Stimulated activated CD4-positive, alpha-beta T cell treated with anti-CD3 and anti-CD28 coated beads, Interleukin-12 subunit alpha, Interleukin-12 subunit beta, amount 100 ng/mL, for 48 hours (primary cell): ENCODE results near the gene PLA2G5.

Source experiments
- DNase-seq, 3 donors: peaks; one replicate each; pipeline ENCODE4 v3.0.0-alpha.2; 2020; ENCODE audit warnings: low read depth in 2 of 3, low spot score in 1 of 3

PLA2G5 gene

DNA sequence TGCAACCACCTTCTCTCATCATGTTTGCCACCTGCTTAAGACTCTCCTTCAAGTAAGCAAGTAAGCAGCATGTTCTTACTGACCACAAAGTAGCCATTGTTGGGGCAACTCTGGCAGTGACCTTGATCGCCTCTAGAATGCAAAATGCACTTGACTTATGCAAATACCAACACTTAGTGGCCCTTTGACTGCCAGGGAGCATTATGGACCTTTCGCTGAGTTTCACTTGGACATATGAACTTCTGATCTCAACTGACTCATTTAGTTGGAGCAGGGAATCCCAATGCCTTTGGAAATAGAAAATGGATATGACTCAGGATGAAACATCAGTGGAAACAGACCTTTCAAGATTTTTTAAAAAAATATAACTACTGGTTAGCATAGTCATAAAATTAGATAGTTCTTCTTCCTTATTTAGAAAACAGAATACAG lies 6.1 kb upstream of the PLA2G5 start:
- DNase-seq = no peak

DNA sequence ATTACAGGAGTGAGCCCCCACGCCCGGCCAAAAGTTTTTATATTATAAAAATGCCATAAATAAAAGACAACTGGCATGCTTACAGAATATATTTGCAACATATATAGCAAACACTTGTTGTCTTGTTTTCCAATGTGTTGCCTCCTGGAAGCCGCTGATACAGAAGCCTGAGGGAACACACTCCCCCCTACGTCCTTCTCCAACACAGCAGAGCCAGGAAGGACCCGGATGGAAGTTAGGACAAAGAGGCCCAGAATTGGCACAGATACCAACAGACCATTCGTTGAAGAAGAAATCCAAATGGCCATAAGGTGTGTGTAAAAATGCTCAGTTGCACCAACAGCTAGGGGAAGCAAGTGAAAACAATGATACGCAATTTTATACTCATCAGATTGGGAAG lies 1.3 kb upstream of the PLA2G5 start:
- DNase-seq = no peak

GRCh38 chr1:20070357-20070756 lies 363 bp downstream of the PLA2G5 start:
- no peak for DNase-seq

GRCh38 chr1:20071416-20071815 lies 1.4 kb downstream of the PLA2G5 start:
- DNase-seq = no peak

- no peak for DNase-seq
Observed at GRCh38 chr1:20072771-20073170, 2.8 kb downstream of the PLA2G5 start.

- DNase-seq = no peak
Observed at GRCh38 chr1:20073256-20073655, 3.3 kb downstream of the PLA2G5 start.

DNA sequence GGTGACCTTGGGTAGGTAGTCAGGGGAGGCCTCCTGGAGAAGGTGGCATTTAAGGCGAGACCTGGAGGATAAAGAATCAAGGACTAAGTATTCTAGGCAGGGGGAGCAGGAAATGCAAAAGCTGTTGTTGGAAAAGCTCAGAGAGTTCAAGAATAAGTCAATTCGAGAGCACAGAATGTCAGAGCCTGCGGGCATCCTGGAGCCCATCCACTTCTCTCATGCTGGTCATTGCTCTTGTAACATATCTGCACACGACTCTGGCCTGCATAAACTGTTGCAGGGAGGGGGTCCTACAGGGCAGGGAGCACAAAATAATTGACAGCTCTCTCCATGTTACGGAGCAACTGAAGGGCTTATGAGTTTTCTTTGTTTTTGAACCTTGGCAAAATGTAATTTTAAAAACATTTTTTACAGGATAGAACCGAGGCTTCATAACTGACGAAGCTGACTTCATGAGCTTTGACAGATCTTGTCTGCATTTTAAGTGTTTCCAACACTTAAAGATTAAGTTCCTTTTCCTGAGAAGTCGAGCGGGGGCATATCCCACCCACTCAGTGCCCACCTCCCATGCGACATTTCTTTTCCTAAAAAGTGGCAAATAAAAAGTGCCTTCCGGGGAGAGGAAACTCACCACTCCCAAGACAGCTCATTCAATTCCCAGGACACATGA lies 4.2 kb downstream of the PLA2G5 start:
- DNase-seq = no peak

DNA sequence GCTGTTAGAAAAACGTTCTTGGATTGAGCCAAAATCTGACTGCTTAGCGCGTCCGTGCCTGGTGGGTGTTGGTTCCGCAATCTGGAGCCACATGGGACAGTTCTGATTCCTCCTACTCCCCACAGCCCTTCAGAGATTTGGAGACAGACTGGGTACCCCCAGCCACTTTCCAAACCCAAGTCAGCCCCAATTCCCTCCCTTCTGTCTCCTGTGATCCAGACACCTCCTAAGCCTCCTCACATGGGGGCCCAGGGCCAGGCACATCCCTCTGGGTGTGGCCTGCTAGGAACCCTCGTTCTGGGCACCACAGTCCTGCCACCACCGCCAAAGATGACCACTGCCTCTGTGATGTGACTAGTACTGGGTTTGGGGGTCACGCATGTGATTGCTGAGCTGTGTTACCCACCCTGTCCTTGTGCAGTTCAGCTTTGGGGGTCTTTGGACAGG lies 4.8 kb downstream of the PLA2G5 start:
- DNase-seq = no peak

DNA sequence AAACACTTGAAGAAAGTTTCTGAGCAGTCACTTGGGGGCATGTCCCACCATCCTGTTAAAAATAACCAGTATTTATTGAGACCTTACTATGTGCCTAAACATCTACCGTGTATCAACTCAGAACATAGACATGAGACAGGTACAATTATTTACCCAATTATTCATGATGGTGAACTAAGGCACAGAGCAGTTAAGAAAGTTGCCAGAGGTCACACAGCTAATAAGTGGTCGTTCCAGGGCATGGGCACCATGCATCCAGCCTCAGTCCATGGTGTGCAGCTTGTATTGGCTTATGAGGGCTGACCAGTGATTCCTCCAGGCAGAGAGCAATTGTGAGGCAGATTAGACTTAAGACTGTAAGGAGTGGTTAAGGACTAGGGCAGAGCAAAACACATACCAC lies 5.4 kb downstream of the PLA2G5 start:
- no peak for DNase-seq

DNA sequence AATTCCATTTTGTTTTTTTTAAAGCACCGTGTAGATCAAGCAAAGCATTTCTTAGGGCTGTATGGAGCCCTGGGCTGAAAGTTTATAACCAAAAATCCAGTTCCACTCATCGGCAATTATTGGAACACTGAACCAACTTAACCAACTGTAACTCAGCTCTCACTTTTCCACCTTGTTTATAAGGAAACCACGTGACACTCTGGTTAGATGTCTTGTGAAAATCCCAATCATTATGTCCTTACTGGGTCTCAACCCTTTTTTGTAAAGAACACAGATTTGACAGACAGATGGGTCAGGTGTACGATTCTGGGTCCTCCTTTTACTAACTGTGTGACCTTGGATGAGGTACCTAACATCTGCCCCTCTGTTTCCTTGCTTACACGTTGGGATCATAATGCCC lies 6.2 kb downstream of the PLA2G5 start:
- no peak for DNase-seq

- DNase-seq = no peak
Observed at GRCh38 chr1:20076710-20077461, 6.9 kb downstream of the PLA2G5 start.

DNA sequence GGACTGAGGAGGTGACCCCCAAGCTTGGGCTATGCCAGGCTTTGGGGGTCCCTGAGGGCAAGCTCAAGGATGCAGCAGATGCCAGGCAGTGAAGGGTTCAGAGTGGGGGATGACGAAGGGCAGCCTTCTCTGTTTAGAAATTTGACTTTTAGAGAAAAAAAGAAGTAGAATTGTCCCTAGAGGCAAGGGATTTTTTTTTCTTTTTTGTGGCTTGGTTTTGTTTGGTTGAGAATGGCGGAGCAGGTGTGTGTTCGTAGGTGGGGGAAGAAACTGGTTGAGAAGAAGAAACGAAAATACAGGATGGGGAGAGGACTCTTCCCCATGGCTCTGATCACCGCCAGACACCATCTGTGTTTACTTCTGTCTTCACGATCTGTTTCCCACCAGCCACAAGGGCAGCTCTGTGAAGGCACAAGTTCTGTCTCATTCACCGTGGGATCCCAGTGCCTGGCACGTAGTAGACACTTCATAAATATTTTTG lies 8.2 kb downstream of the PLA2G5 start:
- DNase-seq = no peak

DNA sequence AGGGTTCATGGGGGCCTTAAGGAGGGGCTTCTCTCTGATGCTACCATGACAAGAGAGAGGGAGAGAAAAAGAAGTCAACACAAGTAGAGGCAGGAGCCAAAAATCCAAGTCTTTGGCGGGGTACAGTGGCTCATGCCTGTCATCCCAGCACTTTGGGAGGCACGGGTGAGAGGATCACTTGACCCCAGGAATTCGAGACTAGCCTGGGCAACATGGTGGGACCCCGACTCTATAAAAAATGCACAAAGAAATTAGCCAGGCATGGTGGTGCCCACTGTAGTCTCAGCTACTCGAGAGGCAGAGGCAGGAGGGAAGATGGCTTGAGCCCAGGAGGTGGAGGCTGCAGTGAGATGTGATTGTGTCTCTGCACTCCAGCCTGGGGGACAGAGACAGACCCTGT lies 8.7 kb downstream of the PLA2G5 start:
- no peak for DNase-seq

DNA sequence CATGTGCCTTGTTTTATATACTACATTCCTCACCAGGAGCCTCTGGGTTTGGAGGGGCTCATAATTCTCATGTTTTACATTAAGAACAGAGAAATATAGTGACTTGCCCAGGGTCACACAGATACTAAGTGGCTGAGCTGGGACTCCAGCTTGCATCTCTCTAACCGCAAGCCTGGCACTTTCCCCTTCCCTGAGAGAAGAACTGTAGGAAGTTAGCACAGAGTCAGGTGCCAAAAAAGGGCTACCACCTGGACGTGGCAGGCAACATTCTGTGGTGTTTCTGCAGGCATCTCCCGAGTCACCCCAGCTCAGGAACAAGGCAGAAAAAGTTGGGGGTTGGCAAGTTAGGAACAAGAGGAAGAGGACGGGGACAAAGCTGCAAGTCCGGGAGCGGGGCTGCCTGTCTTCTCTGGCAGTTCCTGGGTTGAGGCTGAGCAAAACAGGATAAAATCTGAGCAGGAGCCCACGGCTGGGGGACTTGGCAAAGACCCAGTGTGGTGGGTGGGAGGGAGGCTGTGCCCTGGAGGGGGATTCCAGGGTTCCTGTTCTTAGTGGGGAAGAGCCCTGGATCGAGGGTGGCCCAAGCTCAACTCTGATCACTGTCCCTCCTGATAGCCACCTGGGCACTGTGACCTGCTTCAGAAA lies 9.8 kb downstream of the PLA2G5 start:
- DNase-seq = no peak

DNA sequence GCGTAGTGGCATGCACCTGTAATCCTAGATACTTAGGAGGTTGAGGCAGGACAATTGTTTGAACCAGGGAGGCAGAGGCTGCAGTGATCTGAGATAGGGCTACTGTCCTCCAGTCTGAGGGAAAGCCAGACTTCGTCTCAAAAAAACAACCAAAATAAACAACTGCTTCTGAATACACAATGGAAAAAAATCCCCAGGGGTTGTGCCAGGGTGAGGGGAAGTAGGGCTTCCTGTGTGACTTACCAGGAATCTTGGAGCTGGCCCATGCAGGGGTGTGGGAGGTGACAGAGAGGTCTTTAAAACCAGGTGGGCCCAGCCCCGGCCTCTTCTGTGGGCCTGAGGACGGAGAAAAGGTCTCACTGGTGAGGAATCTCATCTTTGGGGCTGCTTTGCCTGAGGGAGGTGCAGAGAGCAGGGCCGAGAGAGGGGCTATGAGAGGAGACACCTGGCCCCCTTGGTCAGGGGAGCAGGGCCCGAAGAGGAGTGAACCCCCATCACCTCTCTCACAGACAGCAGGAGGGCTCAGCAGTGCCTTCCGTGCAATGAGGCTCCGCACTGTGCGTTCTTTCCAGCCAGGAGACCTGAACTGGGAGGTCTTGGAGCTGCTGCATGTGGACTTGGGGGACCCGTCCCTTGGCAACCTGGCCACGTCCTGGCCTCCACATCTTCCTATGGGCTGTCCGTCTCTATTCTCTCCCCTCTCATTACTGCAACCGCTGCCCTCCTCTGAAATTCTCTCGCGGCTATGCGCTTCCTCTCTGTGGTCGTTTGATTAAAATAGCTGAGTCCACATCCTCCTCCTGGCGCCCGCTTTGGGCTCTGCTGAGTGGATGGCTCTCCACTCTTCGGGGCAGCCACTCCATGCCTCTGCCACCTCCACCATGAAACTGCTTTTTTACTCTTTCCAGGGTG lies 10.7 kb downstream of the PLA2G5 start:
- DNase-seq = no peak

DNA sequence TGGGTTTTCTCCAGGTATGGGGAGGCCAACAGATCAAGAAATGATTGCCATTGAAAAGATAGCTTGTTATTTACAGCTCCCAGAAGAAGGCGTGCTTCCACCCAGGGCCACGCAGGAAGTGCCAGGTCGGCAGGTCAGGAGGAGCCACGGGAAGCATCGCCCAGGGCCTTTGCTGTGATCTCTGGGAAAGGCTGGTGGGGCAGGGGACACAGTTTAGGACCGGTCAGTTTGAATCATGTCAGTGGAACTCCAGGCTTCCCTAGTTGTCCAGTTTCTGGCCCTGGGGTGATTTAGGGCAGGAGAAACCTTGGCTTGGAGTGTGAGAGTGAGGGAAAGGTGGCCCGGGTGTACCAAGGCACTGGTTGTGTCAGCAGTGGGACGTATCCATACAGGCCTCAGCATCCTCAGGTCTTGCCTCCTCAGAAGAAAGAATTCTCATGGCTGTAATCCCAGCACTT lies 11.4 kb downstream of the PLA2G5 start:
- DNase-seq = no peak

DNA sequence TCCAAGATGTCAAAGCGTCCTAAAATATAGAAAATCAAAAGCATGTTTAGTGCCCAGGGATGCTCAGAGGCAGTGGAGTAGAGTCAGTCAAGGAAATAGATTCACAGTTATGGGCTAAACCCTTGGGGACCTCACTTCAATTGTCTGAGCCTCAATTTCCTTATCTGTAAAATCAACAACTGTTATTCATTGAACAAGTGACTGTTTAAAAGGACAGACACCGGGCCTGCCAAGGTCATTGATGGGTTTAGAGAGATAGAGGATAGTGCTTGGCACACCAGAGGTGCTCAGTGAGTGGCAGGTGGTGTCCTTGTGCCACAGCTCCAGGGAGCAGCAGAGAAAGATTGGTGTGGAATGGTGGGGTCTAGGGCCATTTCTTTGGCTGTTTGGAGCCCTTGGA lies 12.8 kb downstream of the PLA2G5 start:
- no peak for DNase-seq

- no peak for DNase-seq
Observed at GRCh38 chr1:20083178-20083944, 13.4 kb downstream of the PLA2G5 start.

- no peak for DNase-seq
Observed at GRCh38 chr1:20086800-20087199, 16.8 kb downstream of the PLA2G5 start.

DNA sequence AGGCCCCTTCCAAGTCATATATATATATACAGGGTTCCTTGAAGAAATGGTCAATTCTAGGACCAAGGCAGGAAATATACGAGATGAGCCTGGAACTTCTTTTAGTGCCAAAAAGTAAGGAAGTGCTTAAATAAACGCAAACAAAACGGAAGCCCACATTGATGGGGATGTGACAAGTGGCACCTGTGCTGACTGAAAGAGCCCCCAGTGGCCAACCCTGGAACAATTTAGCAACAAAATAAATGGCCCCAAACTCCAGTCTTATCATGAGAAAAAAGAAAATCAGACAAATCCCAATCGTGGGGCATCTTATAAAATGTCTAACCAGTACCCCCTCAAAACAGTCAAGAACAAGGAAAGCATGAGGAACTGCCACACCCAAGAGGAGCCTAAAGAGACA lies 17.7 kb downstream of the PLA2G5 start:
- no peak for DNase-seq
